GM12878 (cell line): Measurements from ENCODE around the gene UNG. TPM values are rescaled to one million over a fixed set of nuclear protein-coding genes. Genes with fewer than 3 reads are reported as not detected.

Experiments
- BRCA1 ChIP-seq: IDR thresholded peaks from 2 replicates; pipeline ENCODE4 v1.6.1; 2011; ENCODE audit warnings: low read depth, low read length, improper control_type of control experiment
- CBFB ChIP-seq: IDR thresholded peaks from 2 replicates; pipeline ENCODE4 v1.6.1; 2016; ENCODE audit warnings: antibody characterized with exemption, low read depth
- CREB1 ChIP-seq: IDR thresholded peaks from 2 replicates; pipeline ENCODE4 v1.6.1; 2012; ENCODE audit warnings: low read depth, mild to moderate bottlenecking, inconsistent platforms
- FOXK2 ChIP-seq: fragments of 450-650 bp; IDR thresholded peaks from 2 replicates; pipeline ENCODE4 v1.6.1; 2017; ENCODE audit warnings: mild to moderate bottlenecking, moderate library complexity
- IKZF2 ChIP-seq, 2 experiments: fragments of 450-650 bp; IDR thresholded peaks; 2 replicates each; pipeline ENCODE4 v1.6.1; 2017; ENCODE audit warnings: mild to moderate bottlenecking in 2 of 2, moderate library complexity in 2 of 2
- KLF5 ChIP-seq: fragments of 450-650 bp; IDR thresholded peaks from 2 replicates; pipeline ENCODE4 v1.6.1; 2014; ENCODE audit warnings: mild to moderate bottlenecking; ENCODE audit not compliant: partially characterized antibody
- MEF2A ChIP-seq: IDR thresholded peaks from 2 replicates; pipeline ENCODE4 v1.6.1; 2011; ENCODE audit warnings: low read depth, mild to moderate bottlenecking, low read length, moderate library complexity; ENCODE audit not compliant: insufficient read depth
- MTA3 ChIP-seq: IDR thresholded peaks from 2 replicates; pipeline ENCODE4 v1.6.1; 2012; ENCODE audit warnings: low read length, inconsistent platforms, borderline replicate concordance
- NFXL1 ChIP-seq: fragments of 450-650 bp; IDR thresholded peaks from 2 replicates; pipeline ENCODE4 v1.6.1; 2017; ENCODE audit warnings: antibody characterized with exemption, mild to moderate bottlenecking, borderline replicate concordance
- SMAD1 ChIP-seq: fragments of 450-650 bp; IDR thresholded peaks from 2 replicates; pipeline ENCODE4 v1.6.1; 2018; ENCODE audit warnings: mild to moderate bottlenecking, low read depth; ENCODE audit not compliant: partially characterized antibody
- SMAD5 ChIP-seq: IDR thresholded peaks from 2 replicates; pipeline ENCODE4 v1.6.1; 2016; ENCODE audit warnings: antibody characterized with exemption, low read depth
- SMARCA5 ChIP-seq: fragments of 450-650 bp; IDR thresholded peaks from 2 replicates; pipeline ENCODE4 v1.6.1; 2017; ENCODE audit warnings: mild to moderate bottlenecking
- SUZ12 ChIP-seq: fragments of 200-600 bp; sonication (generic); IDR thresholded peaks from one replicate; pipeline ENCODE4 v1.6.1; 2018; ENCODE audit warnings: antibody characterized with exemption, mild to moderate bottlenecking; ENCODE audit not compliant: unreplicated experiment
- ZNF24 ChIP-seq: fragments of 450-650 bp; IDR thresholded peaks from 2 replicates; pipeline ENCODE4 v1.6.1; 2017; ENCODE audit warnings: antibody characterized with exemption, mild to moderate bottlenecking
- ZNF274 ChIP-seq: IDR thresholded peaks from one replicate; pipeline ENCODE4 v1.8.0; 2011; ENCODE audit not compliant: insufficient read length, insufficient read depth
- ZSCAN29 ChIP-seq: fragments of 450-650 bp; IDR thresholded peaks from 2 replicates; pipeline ENCODE4 v1.6.1; 2017; ENCODE audit warnings: mild to moderate bottlenecking, moderate library complexity
- polyA plus RNA-seq, 11 experiments: library from polyadenylated mRNA; depleted of rRNA in 4 of 11; unstranded in 6 of 11; stranded (reverse) in 5 of 11; fragments of >200 nt; fragmentation: Nextera tagmentation in 4 of 11; fragmentation: Illumina TruSeq in 1 of 11; extraction: Ambion mirVana in 4 of 11; extraction: Trizol in 1 of 11; gene quantifications; 1 replicate in 1 of 11; 2 replicates in 10 of 11; pipeline versions ENCODE4 v1.2.1 to v1.2.3, GENCODE V29; 2011 to 2016; ENCODE audit warnings: inconsistent platforms in 2 of 11, missing spikeins in 2 of 11, low read depth in 1 of 11
- total RNA-seq, 4 experiments: library from RNA; depleted of rRNA in 3 of 4; stranded (reverse); fragments of >200 nt in 3 of 4; fragmentation: Illumina TruSeq in 1 of 4; extraction: Trizol in 1 of 4; gene quantifications; 2 replicates each; pipeline versions ENCODE4 v1.2.1 to v1.2.3, GENCODE V29; 2013 to 2021
- TF ChIP-seq, protein P1 (sequence below): IDR thresholded peaks from 2 replicates; pipeline ENCODE4 v1.6.1; 2011; ENCODE audit warnings: low read depth, low read length, improper control_type of control experiment, borderline replicate concordance
- TF ChIP-seq, protein P2 (sequence below): fragments of 450-650 bp; IDR thresholded peaks from 2 replicates; pipeline ENCODE4 v1.6.1; 2017; ENCODE audit warnings: mild to moderate bottlenecking, moderate library complexity
- TF ChIP-seq, protein P3 (sequence below): IDR thresholded peaks from 2 replicates; pipeline ENCODE4 v1.6.1; 2011; ENCODE audit warnings: mild to moderate bottlenecking, low read depth, low read length, moderate library complexity; ENCODE audit not compliant: insufficient replicate concordance
- TF ChIP-seq, protein P4 (sequence below): IDR thresholded peaks from 2 replicates; pipeline ENCODE4 v1.6.1; 2012; ENCODE audit warnings: low read depth, low read length, improper control_type of control experiment
- TF ChIP-seq, protein P5 (sequence below): IDR thresholded peaks from 2 replicates; pipeline ENCODE4 v1.6.1; 2012; ENCODE audit warnings: mild to moderate bottlenecking, low read depth, low read length

Gene UNG
- total and polyA plus RNA-seq, 10 of the 15 experiments (the other 5 are each of a cell fraction or from before 2014, with no cell fraction given), result 9.5 to 81.9 (median 48.2) TPM

DNA sequence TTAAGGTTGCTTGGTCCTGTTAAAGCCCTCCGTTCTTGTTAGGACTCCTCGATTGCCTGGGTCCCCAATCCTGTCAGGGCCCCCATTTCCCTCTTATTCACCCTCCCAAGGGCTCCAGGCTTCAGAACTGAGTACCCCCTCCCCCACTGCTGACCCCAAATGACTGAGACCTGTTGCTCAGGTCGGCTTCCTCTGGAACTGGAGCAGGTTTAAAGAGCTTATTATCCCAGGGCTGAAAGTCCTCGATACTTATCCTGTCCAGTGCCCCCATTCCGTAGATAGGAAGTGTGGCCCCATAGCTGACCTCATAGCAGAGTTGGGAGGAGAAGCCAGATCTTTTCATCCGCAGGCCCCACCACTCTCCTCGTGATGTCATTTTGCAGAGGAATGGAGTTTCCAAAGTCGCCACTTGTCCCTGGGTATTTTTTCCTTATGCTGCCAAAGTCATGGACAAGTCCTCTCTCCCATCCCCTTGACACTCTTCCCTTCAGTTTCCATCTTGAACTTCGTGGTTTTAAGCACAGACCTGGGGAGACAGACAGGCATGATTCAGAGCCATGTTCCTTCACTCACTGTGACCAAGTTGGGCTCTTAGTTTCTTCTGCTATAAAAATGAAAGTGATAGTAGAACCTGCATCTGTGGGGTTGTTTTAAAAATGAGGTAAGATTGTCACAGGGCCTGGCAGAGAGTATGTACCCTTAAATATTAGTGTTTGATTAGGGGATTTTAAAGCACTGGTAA, 43.8 kb upstream of the UNG start (continued):
- TF ChIP-seq, protein P1, sequence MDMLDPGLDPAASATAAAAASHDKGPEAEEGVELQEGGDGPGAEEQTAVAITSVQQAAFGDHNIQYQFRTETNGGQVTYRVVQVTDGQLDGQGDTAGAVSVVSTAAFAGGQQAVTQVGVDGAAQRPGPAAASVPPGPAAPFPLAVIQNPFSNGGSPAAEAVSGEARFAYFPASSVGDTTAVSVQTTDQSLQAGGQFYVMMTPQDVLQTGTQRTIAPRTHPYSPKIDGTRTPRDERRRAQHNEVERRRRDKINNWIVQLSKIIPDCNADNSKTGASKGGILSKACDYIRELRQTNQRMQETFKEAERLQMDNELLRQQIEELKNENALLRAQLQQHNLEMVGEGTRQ, result no peak
- TF ChIP-seq ZSCAN29 (no peak), ZNF24 (no peak), MTA3 (no peak; the same call in 1 of the 2 replicates), ZNF274 (no peak), BRCA1 (no peak), SMAD5 (no peak), SMARCA5 (no peak), FOXK2 (no peak), SUZ12 (no peak), CBFB (no peak), SMAD1 (no peak), IKZF2 (IDR thresholded peaks at IDR 0.05) (no peak), MEF2A (no peak), CREB1 (no peak), NFXL1 (no peak), KLF5 (no peak)
- TF ChIP-seq, protein P2, sequence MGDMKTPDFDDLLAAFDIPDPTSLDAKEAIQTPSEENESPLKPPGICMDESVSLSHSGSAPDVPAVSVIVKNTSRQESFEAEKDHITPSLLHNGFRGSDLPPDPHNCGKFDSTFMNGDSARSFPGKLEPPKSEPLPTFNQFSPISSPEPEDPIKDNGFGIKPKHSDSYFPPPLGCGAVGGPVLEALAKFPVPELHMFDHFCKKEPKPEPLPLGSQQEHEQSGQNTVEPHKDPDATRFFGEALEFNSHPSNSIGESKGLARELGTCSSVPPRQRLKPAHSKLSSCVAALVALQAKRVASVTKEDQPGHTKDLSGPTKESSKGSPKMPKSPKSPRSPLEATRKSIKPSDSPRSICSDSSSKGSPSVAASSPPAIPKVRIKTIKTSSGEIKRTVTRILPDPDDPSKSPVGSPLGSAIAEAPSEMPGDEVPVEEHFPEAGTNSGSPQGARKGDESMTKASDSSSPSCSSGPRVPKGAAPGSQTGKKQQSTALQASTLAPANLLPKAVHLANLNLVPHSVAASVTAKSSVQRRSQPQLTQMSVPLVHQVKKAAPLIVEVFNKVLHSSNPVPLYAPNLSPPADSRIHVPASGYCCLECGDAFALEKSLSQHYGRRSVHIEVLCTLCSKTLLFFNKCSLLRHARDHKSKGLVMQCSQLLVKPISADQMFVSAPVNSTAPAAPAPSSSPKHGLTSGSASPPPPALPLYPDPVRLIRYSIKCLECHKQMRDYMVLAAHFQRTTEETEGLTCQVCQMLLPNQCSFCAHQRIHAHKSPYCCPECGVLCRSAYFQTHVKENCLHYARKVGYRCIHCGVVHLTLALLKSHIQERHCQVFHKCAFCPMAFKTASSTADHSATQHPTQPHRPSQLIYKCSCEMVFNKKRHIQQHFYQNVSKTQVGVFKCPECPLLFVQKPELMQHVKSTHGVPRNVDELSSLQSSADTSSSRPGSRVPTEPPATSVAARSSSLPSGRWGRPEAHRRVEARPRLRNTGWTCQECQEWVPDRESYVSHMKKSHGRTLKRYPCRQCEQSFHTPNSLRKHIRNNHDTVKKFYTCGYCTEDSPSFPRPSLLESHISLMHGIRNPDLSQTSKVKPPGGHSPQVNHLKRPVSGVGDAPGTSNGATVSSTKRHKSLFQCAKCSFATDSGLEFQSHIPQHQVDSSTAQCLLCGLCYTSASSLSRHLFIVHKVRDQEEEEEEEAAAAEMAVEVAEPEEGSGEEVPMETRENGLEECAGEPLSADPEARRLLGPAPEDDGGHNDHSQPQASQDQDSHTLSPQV, result no peak
- TF ChIP-seq, protein P3, sequence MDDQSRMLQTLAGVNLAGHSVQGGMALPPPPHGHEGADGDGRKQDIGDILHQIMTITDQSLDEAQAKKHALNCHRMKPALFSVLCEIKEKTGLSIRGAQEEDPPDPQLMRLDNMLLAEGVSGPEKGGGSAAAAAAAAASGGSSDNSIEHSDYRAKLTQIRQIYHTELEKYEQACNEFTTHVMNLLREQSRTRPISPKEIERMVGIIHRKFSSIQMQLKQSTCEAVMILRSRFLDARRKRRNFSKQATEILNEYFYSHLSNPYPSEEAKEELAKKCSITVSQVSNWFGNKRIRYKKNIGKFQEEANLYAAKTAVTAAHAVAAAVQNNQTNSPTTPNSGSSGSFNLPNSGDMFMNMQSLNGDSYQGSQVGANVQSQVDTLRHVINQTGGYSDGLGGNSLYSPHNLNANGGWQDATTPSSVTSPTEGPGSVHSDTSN, result no peak
- TF ChIP-seq, protein P4, sequence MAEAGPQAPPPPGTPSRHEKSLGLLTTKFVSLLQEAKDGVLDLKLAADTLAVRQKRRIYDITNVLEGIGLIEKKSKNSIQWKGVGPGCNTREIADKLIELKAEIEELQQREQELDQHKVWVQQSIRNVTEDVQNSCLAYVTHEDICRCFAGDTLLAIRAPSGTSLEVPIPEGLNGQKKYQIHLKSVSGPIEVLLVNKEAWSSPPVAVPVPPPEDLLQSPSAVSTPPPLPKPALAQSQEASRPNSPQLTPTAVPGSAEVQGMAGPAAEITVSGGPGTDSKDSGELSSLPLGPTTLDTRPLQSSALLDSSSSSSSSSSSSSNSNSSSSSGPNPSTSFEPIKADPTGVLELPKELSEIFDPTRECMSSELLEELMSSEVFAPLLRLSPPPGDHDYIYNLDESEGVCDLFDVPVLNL, result no peak
- TF ChIP-seq, protein P5, sequence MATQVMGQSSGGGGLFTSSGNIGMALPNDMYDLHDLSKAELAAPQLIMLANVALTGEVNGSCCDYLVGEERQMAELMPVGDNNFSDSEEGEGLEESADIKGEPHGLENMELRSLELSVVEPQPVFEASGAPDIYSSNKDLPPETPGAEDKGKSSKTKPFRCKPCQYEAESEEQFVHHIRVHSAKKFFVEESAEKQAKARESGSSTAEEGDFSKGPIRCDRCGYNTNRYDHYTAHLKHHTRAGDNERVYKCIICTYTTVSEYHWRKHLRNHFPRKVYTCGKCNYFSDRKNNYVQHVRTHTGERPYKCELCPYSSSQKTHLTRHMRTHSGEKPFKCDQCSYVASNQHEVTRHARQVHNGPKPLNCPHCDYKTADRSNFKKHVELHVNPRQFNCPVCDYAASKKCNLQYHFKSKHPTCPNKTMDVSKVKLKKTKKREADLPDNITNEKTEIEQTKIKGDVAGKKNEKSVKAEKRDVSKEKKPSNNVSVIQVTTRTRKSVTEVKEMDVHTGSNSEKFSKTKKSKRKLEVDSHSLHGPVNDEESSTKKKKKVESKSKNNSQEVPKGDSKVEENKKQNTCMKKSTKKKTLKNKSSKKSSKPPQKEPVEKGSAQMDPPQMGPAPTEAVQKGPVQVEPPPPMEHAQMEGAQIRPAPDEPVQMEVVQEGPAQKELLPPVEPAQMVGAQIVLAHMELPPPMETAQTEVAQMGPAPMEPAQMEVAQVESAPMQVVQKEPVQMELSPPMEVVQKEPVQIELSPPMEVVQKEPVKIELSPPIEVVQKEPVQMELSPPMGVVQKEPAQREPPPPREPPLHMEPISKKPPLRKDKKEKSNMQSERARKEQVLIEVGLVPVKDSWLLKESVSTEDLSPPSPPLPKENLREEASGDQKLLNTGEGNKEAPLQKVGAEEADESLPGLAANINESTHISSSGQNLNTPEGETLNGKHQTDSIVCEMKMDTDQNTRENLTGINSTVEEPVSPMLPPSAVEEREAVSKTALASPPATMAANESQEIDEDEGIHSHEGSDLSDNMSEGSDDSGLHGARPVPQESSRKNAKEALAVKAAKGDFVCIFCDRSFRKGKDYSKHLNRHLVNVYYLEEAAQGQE, result no peak
